Occipital lobe (tissue), 2 donors: ENCODE results near the gene NLGN4X. TPM values are rescaled to one million over a fixed set of nuclear protein-coding genes. Genes with fewer than 3 reads are reported as not detected.

Source experiments
- DNase-seq: peaks from one replicate; lab custom pipeline; 2025; lab: John Stamatoyannopoulos, UW
- total RNA-seq: library from RNA; depleted of rRNA; stranded (reverse); fragments of >200 nt; gene quantifications from one replicate; pipeline ENCODE4 v1.2.3, GENCODE V29; 2014

Gene NLGN4X
- 56.1 TPM for total RNA-seq

DNA sequence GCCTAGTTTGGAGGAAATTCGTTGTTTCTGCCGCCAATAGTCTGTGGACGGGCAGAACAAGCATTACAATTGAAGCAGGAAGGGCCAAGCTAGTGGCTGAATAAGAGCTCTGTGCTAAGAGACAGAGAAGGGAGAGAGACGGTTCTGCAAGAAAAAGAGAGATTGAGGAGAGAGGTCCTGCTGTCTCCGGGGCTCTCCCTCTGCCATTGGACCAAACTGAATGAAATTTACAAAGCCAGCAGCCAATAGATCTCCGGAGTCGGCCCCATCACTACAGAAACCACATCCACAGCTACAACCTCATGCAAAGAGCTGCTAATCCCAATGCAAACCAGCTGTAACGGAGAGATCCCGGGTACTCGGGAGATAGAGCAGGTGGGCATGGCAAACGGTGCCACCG, at the start of gene NLGN4X:
NLGN4X (minus strand) TSS at position 148 of the 400 bp plus-strand sequence. CDS start 77,401 bp downstream, outside the sequence.
- peak; percentile 36 for DNase-seq

- no peak for DNase-seq
Observed at GRCh38 chrX:6266041-6266440, 37.4 kb upstream of the NLGN4X start.

GRCh38 chrX:6262959-6263358, 34.3 kb upstream of the NLGN4X start:
- no peak for DNase-seq

GRCh38 chrX:6257025-6257424, 28.4 kb upstream of the NLGN4X start:
- no peak for DNase-seq

DNA sequence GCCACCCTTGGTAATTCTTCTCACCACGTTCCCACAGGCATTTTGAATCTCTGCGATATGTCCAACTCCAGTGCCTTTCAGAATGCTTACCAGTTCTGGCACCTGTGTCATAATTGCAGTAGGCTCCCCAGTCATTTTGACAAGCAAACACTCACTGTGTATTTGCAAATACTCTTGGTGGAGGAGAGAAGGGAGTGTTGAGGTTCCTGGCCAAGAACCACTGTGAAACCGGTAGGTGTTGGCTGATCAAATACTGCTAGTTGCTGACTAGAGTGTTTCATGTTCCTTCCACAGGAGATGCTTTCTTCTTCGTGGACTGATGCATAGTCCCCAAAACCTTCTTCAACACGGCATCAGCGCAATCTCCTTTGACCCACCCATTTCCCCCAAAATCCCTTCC, 16.0 kb upstream of the NLGN4X start:
- DNase-seq: no peak

DNA sequence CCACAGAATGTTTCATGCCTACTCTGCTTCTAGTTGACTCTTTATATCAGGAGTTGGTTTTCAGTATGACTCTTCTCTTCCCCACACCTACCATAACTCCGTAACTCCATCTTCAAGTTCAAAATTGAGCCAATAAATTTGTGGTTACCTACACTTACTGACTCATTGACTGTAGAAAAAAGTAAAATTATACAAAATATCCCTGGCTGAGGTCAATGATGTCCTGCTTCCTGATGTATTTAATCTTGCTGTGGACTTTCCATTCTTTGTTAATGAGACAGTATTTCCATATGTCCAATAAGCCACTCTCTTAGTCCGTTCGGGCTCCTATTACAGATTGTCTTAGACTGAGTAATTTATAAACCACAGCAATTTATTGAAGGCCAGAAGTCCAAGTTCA, 9.9 kb upstream of the NLGN4X start:
- no peak for DNase-seq

DNA sequence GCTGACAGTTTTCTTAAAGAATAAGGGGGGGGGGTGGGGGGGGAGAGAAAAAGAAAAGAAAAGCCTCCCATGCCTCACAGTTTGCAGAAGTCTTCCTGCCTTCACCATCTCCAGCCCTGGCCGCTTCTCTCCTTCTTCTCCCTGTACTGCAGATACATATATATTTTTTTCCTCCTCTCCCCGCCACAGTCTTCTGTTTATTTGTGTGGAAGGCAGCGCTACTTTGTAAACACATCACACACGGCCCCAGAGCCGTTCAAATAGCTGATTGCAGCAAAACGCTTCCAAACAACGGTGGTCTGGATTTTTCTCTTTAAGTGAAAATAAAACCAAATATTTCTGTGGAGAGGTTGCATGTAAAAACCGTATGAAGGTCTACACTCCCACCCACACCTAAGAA, 732 bp downstream of the NLGN4X start:
- DNase-seq: no peak

DNA sequence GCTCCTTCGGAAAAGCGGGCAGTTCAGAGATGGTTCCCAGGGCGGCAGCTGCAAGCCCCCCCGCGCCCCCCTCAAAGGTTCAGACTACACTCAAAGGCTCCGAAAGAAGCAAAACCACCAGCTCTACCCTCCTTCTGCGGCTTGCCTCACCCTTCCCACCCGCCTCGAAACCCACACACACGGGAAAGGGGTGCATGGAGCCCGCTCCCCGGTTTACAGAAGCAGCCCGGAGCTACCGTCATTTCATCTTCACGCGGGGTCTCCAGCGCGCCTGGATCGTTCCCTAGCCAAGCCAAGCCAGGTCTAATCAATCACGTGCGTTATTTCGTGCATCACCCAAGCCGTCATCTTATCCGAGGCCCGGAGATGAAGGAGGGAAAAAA, 1.2 kb downstream of the NLGN4X start:
- no peak for DNase-seq

DNA sequence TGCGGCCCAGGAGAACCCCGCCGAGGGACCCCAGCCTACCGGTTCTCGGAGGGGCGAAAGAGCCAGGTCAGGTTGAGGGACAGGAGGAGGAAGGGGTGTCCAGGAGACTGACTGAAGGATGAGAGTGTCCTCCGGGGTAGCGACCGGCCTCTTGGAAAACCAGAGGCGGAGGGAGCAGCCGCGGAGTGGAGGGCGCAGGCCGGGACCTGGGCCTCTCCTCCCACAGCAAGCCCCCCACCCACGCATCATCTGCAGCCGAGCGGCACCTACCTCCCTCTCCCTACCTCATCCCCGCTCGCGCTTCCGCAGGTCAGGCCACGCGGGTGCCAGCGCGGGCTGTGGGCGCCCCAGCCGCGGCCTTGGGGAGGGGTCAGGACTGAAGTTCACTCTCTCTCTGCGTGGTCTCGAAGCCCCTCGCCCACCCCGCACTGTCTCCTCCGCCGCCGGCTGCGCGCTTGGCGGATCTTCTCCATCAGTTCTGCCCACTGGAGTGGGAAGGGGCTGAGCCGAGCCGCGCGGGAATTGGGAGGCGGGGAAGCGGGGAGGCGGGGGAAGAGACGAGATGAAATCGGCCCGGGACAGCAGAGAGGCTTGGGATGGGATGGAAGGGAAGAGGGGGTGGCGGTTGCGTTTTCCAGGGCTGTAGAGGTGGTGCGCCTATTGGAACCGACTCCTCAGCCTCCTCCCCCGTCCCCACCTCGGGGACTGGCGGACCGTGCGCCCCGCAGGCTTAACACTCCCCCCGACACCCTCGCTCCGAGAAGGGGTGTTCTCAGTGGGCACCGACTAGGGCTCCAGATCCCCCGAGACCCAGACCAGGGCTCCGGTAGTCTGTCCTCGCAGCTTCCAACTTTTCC, 1.8 kb downstream of the NLGN4X start:
- peak; percentile 1 for DNase-seq

DNA sequence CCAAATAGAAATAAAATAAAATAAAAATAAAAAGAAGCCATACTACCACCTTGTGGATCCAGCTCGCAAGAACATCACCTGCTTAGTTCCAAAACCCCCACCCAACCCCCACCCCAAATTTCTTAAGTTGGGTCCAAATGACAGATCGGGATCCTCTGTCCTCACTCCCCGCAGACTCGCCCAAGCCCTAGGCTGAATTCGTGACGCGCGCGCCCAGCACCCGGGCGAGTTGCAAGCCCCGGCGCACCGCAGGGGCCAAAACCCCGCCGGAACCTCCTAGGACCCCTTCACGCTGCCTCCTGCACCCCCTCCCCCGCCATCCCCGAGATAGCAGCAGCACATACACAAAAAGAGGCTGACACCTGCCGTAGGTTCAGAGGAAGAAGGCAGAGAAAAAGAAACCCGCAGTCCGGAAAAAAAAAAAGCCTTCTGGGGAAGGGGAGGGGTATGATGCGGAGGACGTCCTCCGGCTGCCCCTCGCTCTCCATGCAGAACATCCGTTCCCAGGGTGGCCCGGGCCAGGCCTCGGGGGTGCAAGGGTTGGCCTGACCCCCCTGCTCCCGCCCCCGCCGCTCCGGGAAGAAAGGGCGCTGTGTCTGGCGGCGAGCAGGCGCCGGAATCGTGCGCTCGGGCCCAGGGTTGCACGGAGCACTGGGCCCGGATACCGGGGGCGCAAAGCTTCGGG, 2.6 kb downstream of the NLGN4X start:
- no peak for DNase-seq

- DNase-seq: no peak
Observed at GRCh38 chrX:6225288-6225910, 3.3 kb downstream of the NLGN4X start.

GRCh38 chrX:6223516-6223915, 5.2 kb downstream of the NLGN4X start:
- no peak for DNase-seq

DNA sequence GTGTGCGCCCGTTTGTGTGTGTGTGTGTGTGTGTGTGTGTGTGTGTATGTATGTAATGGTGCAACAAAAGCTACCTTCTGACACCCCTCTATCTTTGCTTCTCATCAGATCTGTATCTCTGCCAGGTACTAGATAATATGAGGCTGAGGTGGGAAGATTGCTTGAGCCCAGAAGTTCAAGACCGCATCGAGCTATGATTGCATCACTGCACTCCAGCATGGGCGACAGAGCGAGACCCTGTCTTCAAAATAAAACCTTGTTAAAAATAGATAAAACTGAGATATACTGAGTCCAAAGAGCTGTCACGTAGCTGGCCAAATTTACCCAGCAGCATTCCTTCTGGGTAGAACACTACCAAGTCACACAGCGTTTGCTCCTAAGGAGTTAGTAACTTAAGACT, 18.4 kb downstream of the NLGN4X start:
- no peak for DNase-seq

DNA sequence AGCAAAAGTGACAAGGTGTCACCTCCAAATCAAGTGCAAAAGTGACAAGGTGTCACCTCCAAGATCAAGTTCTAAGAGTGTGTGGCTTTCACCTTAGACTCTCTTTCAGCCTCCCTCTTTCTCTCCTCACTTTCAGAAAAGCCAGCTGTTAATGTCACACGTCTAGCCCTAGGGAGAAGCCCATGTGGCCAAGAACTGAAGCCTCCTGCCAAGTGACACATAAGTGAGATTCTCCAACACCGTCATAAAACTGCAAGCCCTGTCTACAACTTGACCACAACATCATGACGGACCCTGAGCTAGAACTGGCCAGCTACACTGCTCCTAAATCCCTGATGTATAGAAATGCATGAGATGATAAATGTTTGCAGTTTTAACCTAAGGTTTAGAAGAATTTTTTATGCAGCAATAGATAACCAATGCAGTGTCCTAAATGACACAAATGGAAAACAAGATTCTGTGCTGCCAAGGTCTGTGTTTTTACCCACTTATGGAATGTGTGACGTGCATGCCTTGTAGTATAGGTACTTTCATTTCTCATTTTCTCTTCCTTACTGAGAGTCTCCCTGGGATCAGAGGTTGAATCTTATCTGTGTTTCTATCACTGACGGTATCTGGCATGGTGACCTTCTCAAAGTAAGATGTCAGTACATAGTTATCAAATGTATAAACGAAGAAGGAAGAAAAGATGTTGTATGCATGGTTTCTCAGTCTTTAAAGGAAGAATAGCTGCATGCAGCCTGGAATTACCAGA, 25.0 kb downstream of the NLGN4X start:
- DNase-seq: no peak

- DNase-seq: no peak
Observed at GRCh38 chrX:6199486-6199885, 29.2 kb downstream of the NLGN4X start.

DNA sequence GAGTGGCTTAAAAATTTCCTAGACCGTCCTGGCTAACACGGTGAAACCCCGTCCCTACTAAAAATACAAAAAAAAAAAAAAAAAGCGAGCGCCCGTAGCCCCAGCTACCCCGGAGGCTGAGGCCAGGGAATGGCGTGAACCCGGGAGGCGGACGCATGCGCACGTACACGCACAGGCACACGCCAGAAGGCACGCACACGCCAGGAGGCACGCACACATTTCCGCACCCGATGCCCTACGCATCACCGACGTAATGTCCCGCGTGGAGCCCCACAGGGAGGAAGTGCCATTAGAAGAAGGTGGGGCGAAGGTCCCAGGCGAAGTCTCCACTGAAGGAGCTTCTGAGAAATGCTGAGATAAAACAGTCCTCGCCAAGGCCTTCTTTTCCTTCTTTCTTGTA, 41.4 kb downstream of the NLGN4X start:
- no peak for DNase-seq

DNA sequence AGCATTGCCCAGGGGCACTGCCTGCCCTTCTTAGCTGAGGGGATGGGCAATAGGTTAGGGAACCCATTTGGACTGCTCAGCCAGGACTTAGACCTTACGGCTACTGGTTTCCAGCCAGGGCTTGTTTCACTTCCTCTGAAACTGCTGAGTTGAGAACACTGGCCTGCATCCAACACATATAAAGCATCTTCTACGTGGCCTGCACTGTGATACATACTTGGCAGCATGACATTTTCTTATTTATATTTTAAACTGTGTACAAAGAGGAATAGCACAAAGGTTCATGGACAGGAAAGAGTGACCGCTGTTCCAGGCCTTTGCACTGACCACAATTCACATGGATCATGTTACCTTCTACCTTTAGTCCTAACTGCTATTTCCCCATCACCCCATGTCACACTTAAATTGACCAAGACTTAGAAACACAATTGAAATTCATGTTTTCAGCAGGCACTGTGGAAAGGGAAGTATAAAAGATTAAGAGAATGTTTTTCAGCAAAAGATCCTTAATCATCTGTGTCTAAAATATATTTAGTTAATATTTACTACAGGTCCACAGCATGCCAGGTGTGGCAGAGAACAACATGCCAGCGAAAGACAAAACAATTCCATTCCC, 43.7 kb downstream of the NLGN4X start:
- no peak for DNase-seq

DNA sequence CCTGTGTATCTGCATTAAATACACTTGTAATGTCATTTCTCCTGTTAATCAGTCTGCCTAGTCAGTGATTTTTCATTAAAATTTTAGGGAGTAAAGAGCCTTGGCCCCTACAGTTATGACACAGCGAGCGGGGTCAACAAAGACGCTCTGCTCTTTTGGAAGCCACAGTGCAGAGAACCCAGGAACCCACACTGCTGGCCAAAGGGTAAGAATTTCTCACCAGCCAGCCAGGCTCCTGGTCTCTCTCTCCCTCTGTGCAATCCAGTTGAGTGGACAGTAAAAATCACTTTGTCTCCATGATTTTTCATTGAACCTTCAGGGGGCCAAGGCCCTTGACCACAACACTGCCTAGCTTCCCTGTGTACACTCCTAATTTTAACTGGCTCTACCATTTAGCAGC, 52.8 kb downstream of the NLGN4X start:
- DNase-seq: no peak

- DNase-seq: no peak
Observed at GRCh38 chrX:6170424-6170823, 58.2 kb downstream of the NLGN4X start.

DNA sequence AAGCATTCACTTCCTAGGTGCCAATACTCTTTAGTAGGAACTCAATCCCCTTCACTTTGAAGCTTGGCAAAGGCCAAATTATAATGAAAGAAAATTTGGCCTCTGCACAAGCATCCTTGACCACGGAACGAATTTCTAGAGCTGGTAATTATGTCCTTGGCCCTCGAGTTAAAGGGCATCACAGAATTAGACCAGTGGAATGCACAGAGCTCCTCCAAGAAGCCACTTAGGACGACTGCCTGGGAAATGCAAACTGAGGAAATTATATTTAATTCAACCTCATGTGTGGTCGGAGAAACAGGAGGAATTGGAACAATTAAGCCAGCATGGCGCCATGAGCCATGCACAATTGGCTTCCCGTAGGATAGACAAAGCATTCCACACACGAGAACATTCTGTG, 59.3 kb downstream of the NLGN4X start:
- DNase-seq: no peak

GRCh38 chrX:6163721-6164120, 64.9 kb downstream of the NLGN4X start:
- DNase-seq: no peak
